Osteocyte (in vitro differentiated cells): ENCODE data around the gene ACAA2. TPM values are rescaled to one million over a fixed set of nuclear protein-coding genes. Genes with fewer than 3 reads are reported as not detected.
A peak's percentile ranks its signal among the peaks of the same experiment; 100 is the strongest.

Source experiments
- DNase-seq: peaks from one replicate; pipeline ENCODE4 v3.0.0; 2021; ENCODE audit warnings: mixed read lengths; ENCODE audit not compliant: unreplicated experiment; ENCODE audit errors: extremely low spot score
- H3K27ac Mint-ChIP-seq: one replicate; pipeline ENCODE4 v1.8.0; 2021; ENCODE audit warnings: mild to moderate bottlenecking, mixed read lengths; ENCODE audit not compliant: unreplicated experiment
- H3K27me3 Mint-ChIP-seq: one replicate; pipeline ENCODE4 v1.8.0; 2021; ENCODE audit warnings: mixed read lengths; ENCODE audit not compliant: unreplicated experiment
- H3K36me3 Mint-ChIP-seq: one replicate; pipeline ENCODE4 v1.8.0; 2021; ENCODE audit warnings: mixed read lengths; ENCODE audit not compliant: unreplicated experiment
- H3K4me1 Mint-ChIP-seq: one replicate; pipeline ENCODE4 v1.8.0; 2021; ENCODE audit warnings: mixed read lengths; ENCODE audit not compliant: unreplicated experiment
- H3K4me3 Mint-ChIP-seq: one replicate; pipeline ENCODE4 v1.8.0; 2021; ENCODE audit warnings: mild to moderate bottlenecking, moderate library complexity, mixed read lengths; ENCODE audit not compliant: unreplicated experiment
- H3K9me3 Mint-ChIP-seq: one replicate; pipeline ENCODE4 v1.8.0; 2021; ENCODE audit warnings: mixed read lengths; ENCODE audit not compliant: unreplicated experiment
- CTCF ChIP-seq: fragments of 200-600 bp; sonication (generic); IDR thresholded peaks from 2 replicates; pipeline ENCODE4 v1.5.0; 2021; ENCODE audit warnings: antibody characterized with exemption, mild to moderate bottlenecking, moderate library complexity
- total RNA-seq: library from RNA; stranded (reverse); gene quantifications from 2 replicates; pipeline ENCODE4 v1.2.1, GENCODE V29; 2021

ACAA2 gene
- total RNA-seq, 1 donor from 2014 or later = 57.7 TPM

- H3K9me3 Mint-ChIP-seq = no peaks in the 10 kb centered on the region
- no peaks in the 10 kb centered on the region for H3K36me3 Mint-ChIP-seq
- H3K4me3 Mint-ChIP-seq = no peak overlapping the region
- no peak for DNase-seq
- no peak for TF ChIP-seq CTCF
- no peak overlapping the region for H3K27ac Mint-ChIP-seq
- no peaks in the 10 kb centered on the region for H3K4me1 Mint-ChIP-seq
- peaks cover 10% of the 10 kb centered on the region for H3K27me3 Mint-ChIP-seq
These were observed 44.1 kb downstream of the ACAA2 start for GRCh38 chr18:49769047-49769728.

- no peak for DNase-seq
- peak; percentile 45 for TF ChIP-seq CTCF
- Mint-ChIP-seq H3K9me3 (no peaks in the 10 kb centered on the region), H3K27ac (no peak overlapping the region), H3K36me3 (no peaks in the 10 kb centered on the region), H3K4me3 (no peak overlapping the region), H3K27me3 (peaks cover 10% of the 10 kb centered on the region), H3K4me1 (peaks cover 8% of the 10 kb centered on the region)
These were observed 45.3 kb downstream of the ACAA2 start for GRCh38 chr18:49768051-49768391.

GRCh38 chr18:49767111-49768050 is 46.0 kb downstream of the ACAA2 start:
- Mint-ChIP-seq H3K4me1 (peaks cover 8% of the 10 kb centered on the region), H3K27ac (no peak overlapping the region), H3K9me3 (no peaks in the 10 kb centered on the region), H3K4me3 (no peak overlapping the region), H3K36me3 (no peaks in the 10 kb centered on the region), H3K27me3 (peaks cover 10% of the 10 kb centered on the region)
- no peak for DNase-seq
- no peak for TF ChIP-seq CTCF

GRCh38 chr18:49766646-49767045 is 46.7 kb downstream of the ACAA2 start:
- Mint-ChIP-seq H3K27me3 (peaks cover 10% of the 10 kb centered on the region), H3K9me3 (no peaks in the 10 kb centered on the region), H3K27ac (no peak overlapping the region), H3K36me3 (no peaks in the 10 kb centered on the region), H3K4me1 (peaks cover 8% of the 10 kb centered on the region), H3K4me3 (no peak overlapping the region)
- no peak for DNase-seq
- no peak for TF ChIP-seq CTCF

GRCh38 chr18:49764032-49764431 is 49.3 kb downstream of the ACAA2 start:
- Mint-ChIP-seq H3K4me3 (no peak overlapping the region), H3K9me3 (no peaks in the 10 kb centered on the region), H3K4me1 (peaks cover 8% of the 10 kb centered on the region), H3K36me3 (no peaks in the 10 kb centered on the region), H3K27ac (no peak overlapping the region), H3K27me3 (peaks cover 5% of the 10 kb centered on the region)
- TF ChIP-seq CTCF = no peak
- no peak for DNase-seq
